ENCODE measurements around the gene MBD5.
A peak's percentile ranks its signal among the peaks of the same experiment; 100 is the strongest.
"Not testable (repeated sequence)": the region's sequence is repeated elsewhere in the genome, so short reads cannot be mapped to it uniquely, and the experiment has no call there.

The MBD5 gene

GRCh38 chr2:148021059-148021861 lies at the start of gene MBD5:
Gene MBD5 (plus strand): TSS chr2:148021091.
- peak; percentile 41 for DNase-seq (ENCODE audit: low read depth, low spot score)

- DNase-seq (ENCODE audit: low read depth, low spot score), result no peak
Observed at GRCh38 chr2:147976102-147976501, 44.8 kb upstream of the MBD5 start.

- no peak for DNase-seq (ENCODE audit: low read depth, low spot score)
Observed at GRCh38 chr2:147977679-147978078, 43.2 kb upstream of the MBD5 start.

- DNase-seq (ENCODE audit: low read depth, low spot score), result no peak
Observed at GRCh38 chr2:147980940-147981528, 39.9 kb upstream of the MBD5 start.

GRCh38 chr2:147989102-147989501 lies 31.8 kb upstream of the MBD5 start:
- no peak for DNase-seq (ENCODE audit: low read depth, low spot score)

- peak; percentile 11 for DNase-seq (ENCODE audit: low read depth, low spot score)
Observed at GRCh38 chr2:147989809-147990403, 31.0 kb upstream of the MBD5 start.

GRCh38 chr2:147994965-147995364 lies 25.9 kb upstream of the MBD5 start:
- not testable (repeated sequence) for DNase-seq (ENCODE audit: low read depth, low spot score)

GRCh38 chr2:147996828-147997227 lies 24.1 kb upstream of the MBD5 start:
- DNase-seq (ENCODE audit: low read depth, low spot score), result no peak

- DNase-seq (ENCODE audit: low read depth, low spot score), result no peak
Observed at GRCh38 chr2:147998203-147998602, 22.7 kb upstream of the MBD5 start.

- no peak for DNase-seq (ENCODE audit: low read depth, low spot score)
Observed at GRCh38 chr2:147999126-147999525, 21.8 kb upstream of the MBD5 start.

- no peak for DNase-seq (ENCODE audit: low read depth, low spot score)
Observed at GRCh38 chr2:148000095-148000494, 20.8 kb upstream of the MBD5 start.

GRCh38 chr2:148002420-148002819 lies 18.5 kb upstream of the MBD5 start:
- not testable (repeated sequence) for DNase-seq (ENCODE audit: low read depth, low spot score)

- no peak for DNase-seq (ENCODE audit: low read depth, low spot score)
Observed at GRCh38 chr2:148006249-148007007, 14.5 kb upstream of the MBD5 start.

- no peak for DNase-seq (ENCODE audit: low read depth, low spot score)
Observed at GRCh38 chr2:148007219-148007900, 13.5 kb upstream of the MBD5 start.

GRCh38 chr2:148008411-148008810 lies 12.5 kb upstream of the MBD5 start:
- DNase-seq (ENCODE audit: low read depth, low spot score), result not testable (repeated sequence)

- DNase-seq (ENCODE audit: low read depth, low spot score), result no peak
Observed at GRCh38 chr2:148013876-148014275, 7.0 kb upstream of the MBD5 start.

- no peak for DNase-seq (ENCODE audit: low read depth, low spot score)
Observed at GRCh38 chr2:148014616-148015015, 6.3 kb upstream of the MBD5 start.

- peak; percentile 98 for DNase-seq (ENCODE audit: low read depth, low spot score)
Observed at GRCh38 chr2:148020111-148021058, 506 bp upstream of the MBD5 start, which contains the start of gene ORC4. Gene ORC4 (minus strand): TSS chr2:148020737. CDS start chr2:147975958, 44,779 bp downstream.

GRCh38 chr2:148021886-148022285 lies 995 bp downstream of the MBD5 start:
- DNase-seq (ENCODE audit: low read depth, low spot score), result no peak

- DNase-seq (ENCODE audit: low read depth, low spot score), result no peak
Observed at GRCh38 chr2:148022351-148022750, 1.5 kb downstream of the MBD5 start.

Data from brain pericyte (primary cell).